CD4-positive, CD25-positive, alpha-beta regulatory T cell (primary cell): ENCODE measurements around the gene TTPAL. TPM values are rescaled to one million over a fixed set of nuclear protein-coding genes. Genes with fewer than 3 reads are reported as not detected.

ENCODE experiments used
- ATAC-seq, 2 donors: fragments of 150-1000 bp; cut with Tn5 transposase; one replicate each; pipeline ENCODE4 v1.10.0; 2021; ENCODE audit warnings: low read depth in 2 of 2, moderate number of reproducible peaks in 2 of 2, moderate library complexity in 1 of 2
- DNase-seq, 3 donors: peaks; one replicate each; pipeline versions ENCODE4 v3.0.0 to v3.0.0-alpha.2; 2012 to 2022; ENCODE audit warnings: mixed read lengths in 1 of 3
- H3K27ac ChIP-seq: one replicate; pipeline ENCODE4 v1.7.0; 2013; ENCODE audit warnings: mild to moderate bottlenecking, low read length; ENCODE audit not compliant: insufficient read depth, poor library complexity, severe bottlenecking
- H3K27me3 ChIP-seq: one replicate; pipeline ENCODE4 v1.7.0; 2013; ENCODE audit warnings: low read length; ENCODE audit not compliant: control insufficient read depth, insufficient read depth
- H3K36me3 ChIP-seq: one replicate; pipeline ENCODE4 v1.7.0; 2013; ENCODE audit warnings: mild to moderate bottlenecking, low read length, moderate library complexity; ENCODE audit not compliant: control insufficient read depth, insufficient read depth
- H3K4me1 ChIP-seq: 2 replicates; pipeline ENCODE4 v1.7.0; 2013; ENCODE audit warnings: mild to moderate bottlenecking, low read length; ENCODE audit not compliant: insufficient read depth, control insufficient read depth, poor library complexity, severe bottlenecking
- H3K4me3 ChIP-seq: one replicate; pipeline ENCODE4 v1.7.0; 2013; ENCODE audit warnings: low read depth, mild to moderate bottlenecking, low read length, moderate library complexity
- H3K9me3 ChIP-seq, 2 experiments: 1 replicate in 1 of 2; 2 replicates in 1 of 2; pipeline ENCODE4 v1.7.0; 2013; ENCODE audit warnings: low read length in 2 of 2, mild to moderate bottlenecking in 1 of 2, moderate library complexity in 1 of 2; ENCODE audit not compliant: control insufficient read depth in 2 of 2
- H3K27ac Mint-ChIP-seq, 3 donors: one replicate each; pipeline ENCODE4 v1.8.0; 2020 to 2022; ENCODE audit warnings: mild to moderate bottlenecking in 3 of 3, mixed read lengths in 3 of 3, moderate library complexity in 2 of 3
- H3K27me3 Mint-ChIP-seq: one replicate; pipeline ENCODE4 v1.8.0; 2022; ENCODE audit warnings: mild to moderate bottlenecking, mixed read lengths
- H3K36me3 Mint-ChIP-seq: one replicate; pipeline ENCODE4 v1.8.0; 2020; ENCODE audit warnings: mixed read lengths
- H3K4me1 Mint-ChIP-seq, 4 donors: one replicate each; pipeline ENCODE4 v1.8.0; 2020 to 2022; ENCODE audit warnings: mixed read lengths in 4 of 4, mild to moderate bottlenecking in 1 of 4
- H3K4me3 Mint-ChIP-seq, 4 donors: one replicate each; pipeline ENCODE4 v1.8.0; 2020 to 2022; ENCODE audit warnings: mild to moderate bottlenecking in 4 of 4, mixed read lengths in 4 of 4, moderate library complexity in 3 of 4
- H3K9me3 Mint-ChIP-seq, 7 donors: one replicate each; pipeline ENCODE4 v1.8.0; 2020 to 2022; ENCODE audit warnings: mixed read lengths in 7 of 7, mild to moderate bottlenecking in 3 of 7, moderate library complexity in 2 of 7
- polyA plus RNA-seq, 4 donors: library from polyadenylated mRNA; unstranded; fragments of 300-500 nt; fragmentation: Illumina TruSeq; gene quantifications; one replicate each; pipeline ENCODE4 v1.2.3, GENCODE V29; 2021
- total RNA-seq: library from RNA; stranded (reverse); gene quantifications from one replicate; pipeline ENCODE4 v1.2.3, GENCODE V29; 2022

The TTPAL gene
- total and polyA plus RNA-seq, 5 donors from 2014 or later = 11.5 to 14.4 (median 13.2) TPM

DNA sequence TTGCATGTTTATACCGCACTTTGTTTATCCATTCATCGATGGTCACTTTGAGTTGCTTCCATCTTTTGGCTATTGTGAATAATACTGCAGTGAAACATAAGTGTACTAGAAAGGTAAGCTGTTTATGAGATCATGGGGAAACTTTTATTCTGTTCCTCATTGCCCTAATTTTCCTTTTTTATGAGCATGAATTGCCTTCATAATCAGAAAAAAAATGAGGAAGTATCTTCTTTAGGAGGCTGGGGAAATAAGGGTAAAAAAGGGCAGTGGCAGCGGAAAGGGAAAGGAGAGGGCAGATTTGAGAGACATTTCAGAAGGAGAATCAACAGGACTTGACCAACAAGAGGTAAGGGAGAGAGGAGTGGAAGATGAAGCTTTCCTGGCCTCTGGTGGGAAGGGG lies 60.5 kb downstream of the TTPAL start:
- DNase-seq (no peak), ATAC-seq (no peak)
- Histone ChIP-seq H3K27me3 (peaks cover 3% of the 10 kb centered on the region), H3K9me3 (no peaks in the 10 kb centered on the region), H3K4me3 (no peak overlapping the region), H3K27ac (no peak overlapping the region), H3K4me1 (peaks cover 15% of the 10 kb centered on the region), H3K36me3 (no peaks in the 10 kb centered on the region)
- Mint-ChIP-seq H3K4me3 (no peak overlapping the region), H3K4me1 (peaks cover 0 to 6% (median 0%) of the 10 kb centered on the region in 4 donors), H3K27me3 (peaks cover 11% of the 10 kb centered on the region), H3K36me3 (no peaks in the 10 kb centered on the region), H3K27ac (no peak overlapping the region), H3K9me3 (no peaks in the 10 kb centered on the region)

DNA sequence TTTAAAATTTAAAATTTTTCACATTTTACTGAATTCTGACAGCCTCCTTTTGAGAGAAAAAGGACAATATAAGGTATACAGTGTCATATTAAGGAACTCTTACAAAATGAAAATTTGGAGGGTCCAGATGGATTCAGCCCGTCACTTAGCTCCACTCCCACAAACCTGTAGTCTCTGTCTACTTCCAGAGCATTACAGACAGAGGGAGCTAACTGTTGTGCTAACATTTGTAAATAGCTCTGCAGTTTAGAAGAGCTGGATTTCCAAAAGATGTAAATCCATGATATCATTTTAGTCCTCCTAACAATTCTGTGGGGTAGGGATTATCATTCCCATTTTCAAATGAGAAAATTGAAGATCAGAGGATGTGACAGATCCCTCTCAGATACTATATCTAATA lies 62.3 kb downstream of the TTPAL start:
- Mint-ChIP-seq H3K27me3 (peaks cover 10% of the 10 kb centered on the region), H3K27ac (no peak overlapping the region), H3K36me3 (no peaks in the 10 kb centered on the region), H3K4me1 (no peaks in the 10 kb centered on the region), H3K9me3 (no peaks in the 10 kb centered on the region), H3K4me3 (no peak overlapping the region)
- H3K27me3 ChIP-seq = no peaks in the 10 kb centered on the region
- no peak overlapping the region for H3K4me3 ChIP-seq
- DNase-seq (no peak), ATAC-seq (no peak)
- H3K4me1 ChIP-seq = no peaks in the 10 kb centered on the region
- no peak overlapping the region for H3K27ac ChIP-seq
- no peaks in the 10 kb centered on the region for H3K36me3 ChIP-seq
- no peaks in the 10 kb centered on the region for H3K9me3 ChIP-seq

DNA sequence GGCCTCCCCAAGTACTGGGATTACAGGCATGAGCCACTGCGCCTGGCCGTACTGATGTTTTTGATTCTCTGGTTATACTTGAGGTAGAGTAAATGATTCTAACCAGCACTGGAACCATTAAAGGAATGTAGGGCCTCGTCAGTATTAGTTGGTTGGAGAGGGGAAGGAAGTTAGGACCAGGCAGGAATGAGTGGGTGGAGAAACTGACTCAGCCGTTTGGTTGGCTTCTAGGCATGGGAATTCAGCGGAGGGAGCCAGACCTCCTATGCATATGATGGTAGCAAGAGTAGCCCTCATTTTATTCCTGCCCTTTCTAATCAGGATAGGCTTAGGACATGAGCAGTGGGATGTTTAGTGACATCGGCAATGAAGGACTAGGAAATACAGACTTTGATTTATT lies 65.2 kb downstream of the TTPAL start:
- H3K4me1 ChIP-seq = no peaks in the 10 kb centered on the region
- peaks cover 9% of the 10 kb centered on the region for H3K27me3 Mint-ChIP-seq
- no peaks in the 10 kb centered on the region for H3K36me3 Mint-ChIP-seq
- no peaks in the 10 kb centered on the region for H3K36me3 ChIP-seq
- H3K4me3 ChIP-seq = no peak overlapping the region
- no peak overlapping the region for H3K27ac ChIP-seq
- no peaks in the 10 kb centered on the region for H3K9me3 ChIP-seq
- H3K4me3 Mint-ChIP-seq = no peak overlapping the region
- H3K9me3 Mint-ChIP-seq = no peaks in the 10 kb centered on the region
- no peaks in the 10 kb centered on the region for H3K4me1 Mint-ChIP-seq
- no peak overlapping the region for H3K27ac Mint-ChIP-seq
- no peaks in the 10 kb centered on the region for H3K27me3 ChIP-seq
- DNase-seq (no peak), ATAC-seq (no peak)

DNA sequence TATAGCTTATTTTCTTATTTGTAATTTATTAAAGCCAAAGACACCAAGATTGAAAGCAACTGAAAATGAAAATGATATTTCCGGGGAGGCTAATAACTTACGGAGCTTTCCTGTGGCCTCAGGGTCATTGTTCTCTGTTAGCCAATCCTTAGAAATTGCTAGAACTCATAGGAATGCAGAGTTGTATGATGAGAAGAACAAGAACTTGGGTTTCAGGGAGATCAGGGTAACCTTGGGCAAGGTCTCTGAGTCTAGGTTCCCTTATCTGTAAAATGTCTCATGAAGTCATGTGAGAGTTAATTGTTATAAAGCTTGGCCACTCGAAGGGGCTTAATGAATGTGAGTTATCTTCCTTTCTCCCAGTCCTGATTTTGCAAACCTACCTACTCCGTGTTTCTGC lies 66.3 kb downstream of the TTPAL start:
- Mint-ChIP-seq H3K27ac (no peak overlapping the region), H3K9me3 (no peaks in the 10 kb centered on the region), H3K27me3 (peaks cover 6% of the 10 kb centered on the region), H3K4me1 (no peaks in the 10 kb centered on the region), H3K36me3 (no peaks in the 10 kb centered on the region), H3K4me3 (no peak overlapping the region)
- Histone ChIP-seq H3K27ac (no peak overlapping the region), H3K36me3 (no peaks in the 10 kb centered on the region), H3K27me3 (no peaks in the 10 kb centered on the region), H3K4me1 (no peaks in the 10 kb centered on the region), H3K4me3 (no peak overlapping the region), H3K9me3 (no peaks in the 10 kb centered on the region)
- DNase-seq (no peak), ATAC-seq (no peak)

DNA sequence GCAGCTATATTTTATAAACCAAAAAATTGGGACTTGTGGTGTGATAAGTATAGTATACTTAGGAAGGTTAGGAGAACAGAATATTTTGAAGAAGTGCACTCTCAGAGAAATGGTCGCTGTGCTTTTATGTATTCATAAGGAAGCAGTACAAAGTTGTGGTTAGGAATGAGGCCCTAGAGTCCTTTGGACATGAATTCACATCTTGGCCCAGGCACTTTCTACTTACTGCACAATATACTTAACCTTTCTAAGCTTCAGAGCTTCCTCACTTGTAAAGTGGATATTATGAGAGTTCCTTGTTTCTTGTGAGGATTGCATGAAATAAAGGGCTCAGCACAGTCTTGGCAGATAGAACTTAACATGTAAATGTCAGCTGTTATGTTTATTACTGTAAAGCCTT lies 67.2 kb downstream of the TTPAL start:
- no peaks in the 10 kb centered on the region for H3K9me3 ChIP-seq
- ATAC-seq (no peak), DNase-seq (no peak)
- H3K27me3 Mint-ChIP-seq = peaks cover 15% of the 10 kb centered on the region
- H3K4me1 Mint-ChIP-seq = no peaks in the 10 kb centered on the region
- H3K36me3 Mint-ChIP-seq = no peaks in the 10 kb centered on the region
- H3K4me3 ChIP-seq = no peak overlapping the region
- H3K36me3 ChIP-seq = no peaks in the 10 kb centered on the region
- H3K4me1 ChIP-seq = no peaks in the 10 kb centered on the region
- no peak overlapping the region for H3K4me3 Mint-ChIP-seq
- no peaks in the 10 kb centered on the region for H3K9me3 Mint-ChIP-seq
- H3K27ac ChIP-seq = no peak overlapping the region
- no peak overlapping the region for H3K27ac Mint-ChIP-seq
- H3K27me3 ChIP-seq = no peaks in the 10 kb centered on the region

DNA sequence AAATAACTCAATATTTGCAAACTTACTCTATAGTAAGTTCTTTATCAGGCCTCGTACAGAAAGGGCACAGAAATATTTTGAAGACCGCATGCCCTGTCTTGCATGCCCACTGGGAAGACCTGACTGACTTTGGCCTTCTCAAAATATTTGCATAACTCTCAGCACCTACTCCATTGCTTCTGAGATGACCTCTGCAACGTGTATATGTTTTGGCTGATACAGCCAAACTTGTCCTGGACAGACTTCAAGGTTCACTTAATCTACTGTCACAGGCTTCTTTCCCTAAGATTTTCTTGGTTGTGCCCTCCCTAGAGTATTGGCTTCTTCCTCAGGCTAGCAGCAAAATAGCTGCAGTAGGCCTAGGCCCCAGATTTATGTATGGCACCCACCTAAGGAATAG lies 67.7 kb downstream of the TTPAL start:
- H3K27ac ChIP-seq = no peak overlapping the region
- DNase-seq (no peak), ATAC-seq (no peak)
- Mint-ChIP-seq H3K36me3 (no peaks in the 10 kb centered on the region), H3K4me3 (no peak overlapping the region), H3K9me3 (no peaks in the 10 kb centered on the region), H3K27ac (no peak overlapping the region), H3K27me3 (peaks cover 17% of the 10 kb centered on the region), H3K4me1 (no peaks in the 10 kb centered on the region)
- H3K9me3 ChIP-seq = no peaks in the 10 kb centered on the region
- H3K36me3 ChIP-seq = no peaks in the 10 kb centered on the region
- no peaks in the 10 kb centered on the region for H3K4me1 ChIP-seq
- no peaks in the 10 kb centered on the region for H3K27me3 ChIP-seq
- no peak overlapping the region for H3K4me3 ChIP-seq

Other genes with a start within 250 kb of the TTPAL start
- gene GDAP1L1, start 228.6 kb upstream of the TTPAL start, total RNA-seq = not detected
- gene GDAP1L1, start 228.6 kb upstream of the TTPAL start, polyA plus RNA-seq = under 1 TPM in 1 of 4 donors, not detected in 3; 0.07 TPM
- gene FITM2, start 164.7 kb upstream of the TTPAL start, total RNA-seq = 4.4 TPM
- gene FITM2, start 164.7 kb upstream of the TTPAL start, polyA plus RNA-seq = 1 to 10 TPM in 2 of 4 donors, under 1 TPM in 2; 0.73 to 2.4 (median 1.0) TPM
- not detected for gene R3HDML, start 138.8 kb upstream of the TTPAL start, total RNA-seq
- gene R3HDML, start 138.8 kb upstream of the TTPAL start, polyA plus RNA-seq = not detected
- not detected for gene HNF4A, start 120.2 kb upstream of the TTPAL start, total RNA-seq
- gene HNF4A, start 120.2 kb upstream of the TTPAL start, polyA plus RNA-seq = not detected
- 77.3 TPM for gene SERINC3, start 46.2 kb downstream of the TTPAL start, total RNA-seq
- gene SERINC3, start 46.2 kb downstream of the TTPAL start, polyA plus RNA-seq = 100 to 1,000 TPM; 195 to 254 (median 202) TPM
- gene PKIG, start 106.7 kb downstream of the TTPAL start, total RNA-seq = 0.44 TPM
- 1 to 10 TPM in 3 of 4 donors, under 1 TPM in 1; 0.73 to 1.6 (median 1.1) TPM for gene PKIG, start 106.7 kb downstream of the TTPAL start, polyA plus RNA-seq
- 39.6 TPM for gene ADA, start 175.8 kb downstream of the TTPAL start, total RNA-seq
- 10 to 100 TPM; 28.1 to 41.3 (median 37.4) TPM for gene ADA, start 175.8 kb downstream of the TTPAL start, polyA plus RNA-seq
- gene CCN5, start 239.5 kb downstream of the TTPAL start, total RNA-seq = not detected
- not detected for gene CCN5, start 239.5 kb downstream of the TTPAL start, polyA plus RNA-seq